NOMO-1 treated with DMSO at 0.1 percent for 48 hours (cell line): Measurements from ENCODE around the gene FTCDNL1.

Source experiments
- DNase-seq: peaks from one replicate; lab custom pipeline; 2025; ENCODE audit not compliant: unreplicated experiment; lab: John Stamatoyannopoulos, UW

Gene FTCDNL1

DNA sequence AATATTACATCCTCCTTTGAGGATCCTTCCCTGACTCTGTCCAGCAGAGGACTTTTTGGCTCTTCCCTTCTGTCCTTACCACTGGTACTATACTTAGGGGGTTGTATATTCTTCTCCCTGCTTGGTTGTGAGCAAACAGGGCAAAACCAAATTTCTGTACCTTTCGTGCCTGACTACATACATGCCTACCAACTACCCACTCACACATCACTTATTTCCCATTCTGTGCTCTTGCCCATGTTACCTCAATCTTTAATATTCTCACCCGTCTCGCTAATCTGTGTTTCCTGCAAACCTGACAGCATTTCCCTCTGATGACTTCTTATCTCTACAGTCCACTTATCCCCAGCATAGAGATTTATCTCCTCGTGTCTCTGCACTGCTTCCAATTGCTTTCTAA lies 58.6 kb downstream of the FTCDNL1 start:
- DNase-seq = no peak

DNA sequence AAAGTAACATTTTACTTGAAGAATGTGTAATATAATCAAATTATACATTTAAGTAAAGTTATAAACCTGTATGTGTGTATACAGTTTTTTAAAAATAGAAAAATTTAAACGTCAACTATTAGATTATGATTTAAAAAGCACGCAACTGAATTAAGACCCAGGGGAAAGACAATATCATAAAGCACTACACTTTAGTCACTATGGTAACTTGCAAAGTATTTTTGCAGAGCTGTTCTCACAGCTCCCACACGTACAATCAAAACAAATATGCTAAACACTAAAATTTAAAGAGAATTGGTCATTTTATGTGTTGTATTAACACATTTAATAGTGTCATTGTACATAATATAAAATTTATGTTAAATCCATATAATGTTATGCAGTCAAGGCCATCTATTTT lies 59.7 kb downstream of the FTCDNL1 start:
- DNase-seq = no peak

DNA sequence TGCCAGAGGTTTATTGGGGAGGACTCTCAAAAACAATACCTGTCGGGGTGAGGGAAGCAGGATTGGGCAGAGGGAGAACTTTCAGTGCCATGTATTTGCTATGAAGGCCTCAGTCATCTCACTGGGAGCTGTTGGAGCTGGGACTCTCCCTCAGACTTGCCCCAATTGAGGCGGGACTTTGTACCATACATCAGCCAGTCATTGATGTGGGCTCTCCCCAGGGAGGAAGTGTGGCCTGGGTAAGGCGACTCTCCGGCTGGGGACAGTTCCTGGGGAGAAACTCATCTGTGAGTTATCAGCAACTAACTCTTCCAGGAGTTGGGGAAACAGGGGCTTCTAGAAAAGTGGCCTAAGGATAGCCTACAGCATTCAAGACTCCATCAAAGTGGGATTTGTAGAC lies 66.5 kb downstream of the FTCDNL1 start:
- no peak for DNase-seq

DNA sequence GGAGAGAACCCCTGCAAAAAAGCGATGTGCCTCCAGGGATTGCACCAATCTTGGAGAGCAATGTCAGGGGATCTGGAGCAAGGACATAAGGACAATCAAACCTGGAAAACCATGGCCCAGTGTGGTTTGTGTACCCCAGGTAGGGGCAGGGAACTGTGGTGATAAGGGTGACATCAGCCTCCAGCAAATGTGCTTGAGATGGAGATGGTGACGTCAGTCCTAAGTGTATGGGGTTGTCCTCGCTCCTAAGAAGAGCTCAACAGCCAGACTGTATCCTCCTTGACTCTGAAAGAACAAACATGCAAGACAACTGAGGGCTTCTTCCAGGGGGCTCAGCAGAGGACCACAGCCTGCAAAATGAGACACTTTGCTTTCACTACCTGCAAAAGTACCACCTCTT lies 71.4 kb downstream of the FTCDNL1 start:
- DNase-seq = no peak

DNA sequence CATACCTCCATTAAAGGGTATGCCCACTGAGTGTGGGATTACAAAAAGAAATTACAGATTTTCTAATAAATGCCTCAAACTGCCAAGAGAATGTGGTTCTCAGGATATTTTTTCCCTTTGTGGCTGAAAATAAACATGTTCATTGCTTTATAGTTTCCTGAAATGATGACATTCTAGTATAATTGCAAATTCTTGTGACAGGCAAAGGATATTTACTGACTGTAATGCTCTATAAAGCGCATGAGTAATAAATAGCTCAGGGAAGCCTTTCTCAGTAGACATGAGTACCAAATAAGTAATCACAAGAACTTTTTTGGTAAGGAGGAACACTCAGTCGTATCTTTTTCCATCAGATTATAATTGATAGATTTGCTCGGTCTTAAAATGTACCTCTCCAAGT lies 72.3 kb downstream of the FTCDNL1 start:
- DNase-seq = peak; percentile 57

DNA sequence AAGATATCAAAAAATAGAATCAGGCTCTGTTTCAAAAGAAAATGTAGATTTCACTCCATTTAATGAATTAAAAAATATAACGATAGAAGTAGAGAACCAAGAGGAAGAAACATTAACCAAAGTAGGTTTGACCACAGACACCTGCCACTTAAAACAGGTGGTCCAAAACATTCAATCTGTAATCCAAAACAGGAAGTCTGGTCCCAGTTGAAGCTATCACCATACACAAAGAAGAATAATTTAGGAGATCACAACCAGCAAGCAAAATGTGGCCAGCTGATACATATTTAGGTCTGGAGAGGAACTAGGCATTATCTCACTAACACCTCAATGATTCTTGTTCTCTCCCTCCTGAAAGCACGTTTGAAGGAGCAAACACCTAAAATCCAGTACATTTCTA lies 73.1 kb downstream of the FTCDNL1 start:
- DNase-seq = no peak

DNA sequence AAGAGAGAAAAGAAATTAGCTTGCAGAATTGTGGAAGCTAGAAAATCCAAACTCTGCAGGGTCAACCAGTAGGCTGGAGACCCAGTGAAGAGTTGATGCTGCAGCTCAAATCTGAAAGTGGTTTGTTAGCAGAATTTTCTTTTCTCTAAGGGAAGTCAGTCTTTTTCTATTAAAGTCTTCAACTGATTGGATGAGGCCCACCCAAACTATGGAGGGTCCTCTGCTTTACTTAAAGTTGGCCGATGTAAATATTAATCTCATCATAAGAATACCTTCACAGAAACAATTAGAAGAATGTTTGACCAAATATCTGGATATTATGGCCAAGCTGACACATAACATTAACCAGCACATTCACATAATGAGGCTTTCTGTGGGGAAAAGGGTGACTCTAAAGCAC lies 73.7 kb downstream of the FTCDNL1 start:
- DNase-seq = no peak

DNA sequence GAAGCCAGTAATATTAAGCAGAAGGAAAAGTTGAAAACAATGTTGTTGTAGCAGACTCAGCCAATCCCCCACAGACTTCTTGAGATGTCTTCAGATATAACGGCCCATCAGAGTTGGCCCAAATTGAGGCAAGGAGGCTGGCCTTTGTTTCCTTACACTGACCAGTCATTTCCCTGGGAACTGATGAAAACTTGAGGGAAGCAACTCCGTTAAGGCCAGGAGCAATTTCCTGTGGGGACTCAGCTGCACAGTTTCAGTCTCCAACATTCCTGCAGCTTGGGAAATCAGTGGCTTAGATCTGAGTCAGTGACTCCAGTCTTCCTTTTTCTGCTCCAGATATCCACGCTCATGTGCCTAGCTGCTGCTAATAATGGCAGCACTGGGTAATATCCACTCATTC lies 75.7 kb downstream of the FTCDNL1 start:
- no peak for DNase-seq

DNA sequence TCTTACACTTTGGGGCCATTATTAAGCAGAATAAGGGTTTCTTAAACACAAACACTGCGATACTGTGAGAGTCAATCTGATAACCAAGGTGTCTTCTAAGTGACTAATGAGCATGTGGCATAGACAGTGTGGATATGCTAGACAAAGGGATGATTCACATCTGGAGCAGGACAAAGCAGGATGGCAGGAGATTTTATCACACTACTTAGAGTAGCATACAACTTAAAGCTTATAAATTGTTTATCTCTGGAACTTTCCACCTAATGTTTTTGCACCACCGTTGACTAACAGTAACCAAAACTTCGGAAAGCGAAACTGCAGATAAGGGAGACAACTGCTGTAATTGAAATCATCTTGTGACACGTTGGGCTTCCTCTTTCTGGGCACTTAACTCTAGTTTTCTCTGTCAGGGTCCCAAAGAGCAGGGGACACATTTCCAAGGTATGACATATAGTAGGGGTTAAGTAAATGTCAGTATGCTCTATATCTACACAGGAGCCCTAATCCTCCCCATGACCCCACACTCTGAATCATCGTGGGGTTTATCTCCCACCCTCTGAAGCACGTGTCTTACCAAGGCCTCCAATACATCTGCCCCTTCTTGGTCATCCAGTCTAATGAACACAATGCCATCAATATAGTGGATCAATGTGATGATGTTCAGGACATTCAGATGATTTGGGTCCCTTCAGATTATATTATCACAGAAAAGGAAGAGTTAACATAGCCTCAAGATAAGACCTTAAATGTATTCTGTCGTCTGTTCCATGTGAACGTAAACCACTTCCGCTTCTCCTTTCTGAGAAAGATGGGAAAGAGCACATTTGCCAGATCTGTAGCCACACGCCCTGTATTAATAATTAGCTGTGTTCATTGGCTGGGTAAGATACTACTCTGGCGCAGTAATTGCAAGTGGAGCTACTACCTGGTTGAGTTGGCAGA lies 78.7 kb downstream of the FTCDNL1 start:
- DNase-seq = peak; percentile 88

DNA sequence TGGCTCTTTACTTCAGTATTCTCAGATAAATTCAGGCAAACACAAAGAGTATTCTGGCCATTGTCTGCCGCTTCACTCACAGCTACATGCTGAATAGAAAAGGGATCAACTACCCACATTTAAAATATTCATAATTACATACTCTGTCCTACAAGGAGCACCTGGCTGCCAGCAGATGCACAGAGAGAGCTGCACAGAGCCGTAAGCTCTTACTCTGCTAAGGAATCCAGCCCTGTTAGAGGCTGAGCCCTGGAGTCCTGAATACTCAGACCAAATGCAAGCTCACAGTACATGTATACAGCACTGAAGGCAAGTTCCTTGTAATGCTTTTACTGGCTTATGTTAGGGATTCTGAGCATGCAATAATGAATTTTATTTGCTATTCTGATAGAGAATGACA lies 80.3 kb downstream of the FTCDNL1 start:
- DNase-seq = no peak

DNA sequence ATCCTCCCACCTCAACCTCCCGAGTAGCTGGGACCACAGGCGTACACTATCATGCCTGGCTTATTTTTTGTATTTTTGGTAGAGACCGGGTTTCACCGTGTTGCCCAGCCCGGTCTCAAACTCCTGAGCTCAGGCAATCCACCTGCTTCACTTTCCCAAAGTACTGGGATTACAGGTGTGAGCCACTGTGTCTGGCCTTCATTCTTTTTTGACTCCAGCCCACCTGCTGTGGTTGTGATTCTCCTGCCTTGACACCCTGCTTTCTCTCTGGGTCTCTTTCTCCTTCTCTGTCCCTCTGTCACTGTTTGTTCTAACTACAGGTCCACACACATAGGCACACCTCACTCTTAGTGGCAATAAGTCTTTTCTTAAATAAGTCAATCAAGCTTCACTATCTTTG lies 85.3 kb downstream of the FTCDNL1 start:
- no peak for DNase-seq

DNA sequence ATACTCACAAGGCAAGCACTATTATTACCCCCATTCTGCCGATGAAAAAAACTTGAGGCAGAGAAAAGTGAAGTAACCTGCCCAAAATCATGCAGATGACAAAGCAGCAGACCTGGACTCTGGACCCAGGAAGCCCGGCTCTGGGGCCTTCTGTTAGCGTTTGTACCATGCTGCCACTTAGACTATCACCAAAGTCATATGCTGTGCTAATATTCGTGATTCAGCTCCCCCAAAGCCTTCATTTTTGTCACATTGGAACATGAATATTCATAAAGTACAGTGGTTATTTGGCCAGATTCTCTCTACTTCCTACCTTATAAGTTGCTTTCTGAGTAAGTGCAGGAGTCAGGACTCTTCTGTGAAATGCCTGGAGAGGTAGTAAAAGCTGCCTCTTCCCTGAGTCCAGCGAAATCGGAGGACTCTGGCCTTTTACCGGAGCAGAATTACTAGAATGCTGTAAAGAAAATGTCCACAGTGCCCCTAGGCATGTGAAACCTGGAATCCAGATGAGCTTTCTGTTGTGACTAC lies 86.7 kb downstream of the FTCDNL1 start:
- DNase-seq = peak; percentile 20

DNA sequence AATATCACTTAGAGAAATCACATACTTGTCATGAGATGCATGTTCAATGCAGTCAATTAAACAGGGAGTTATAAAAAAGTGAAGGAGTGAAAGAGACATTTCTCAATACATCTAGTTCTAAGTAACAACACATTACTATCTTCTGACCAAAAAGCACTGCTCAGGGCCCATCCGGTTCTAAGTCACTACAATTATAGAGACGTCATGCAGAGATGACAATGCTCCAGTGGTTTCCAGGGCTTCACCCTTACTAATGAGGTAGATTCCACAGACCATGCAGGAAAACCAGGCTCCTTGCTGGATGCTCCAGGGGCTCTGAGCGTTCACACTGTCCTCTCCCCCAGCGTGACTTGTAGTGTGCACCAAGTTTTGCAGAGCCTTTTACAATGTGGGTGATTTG lies 88.0 kb downstream of the FTCDNL1 start:
- no peak for DNase-seq

DNA sequence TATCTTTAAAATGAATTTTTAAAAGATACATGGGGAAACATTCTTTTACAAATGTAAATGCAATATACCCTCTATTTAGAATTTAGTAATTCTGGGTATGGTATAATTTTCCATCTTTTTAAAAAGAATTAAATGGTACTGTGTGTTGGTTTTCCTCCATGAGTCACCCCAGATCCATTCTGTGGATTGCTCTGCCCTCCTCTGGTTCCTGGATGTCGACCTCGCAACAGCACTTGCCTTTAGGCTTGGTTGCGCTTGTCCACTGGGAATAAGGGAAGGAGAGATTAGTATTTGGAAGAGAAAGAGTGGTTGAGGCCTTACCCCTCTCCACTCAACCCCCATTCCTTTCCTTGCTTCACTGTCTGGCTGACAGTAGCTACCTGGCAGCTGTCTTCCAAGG lies 90.4 kb downstream of the FTCDNL1 start:
- DNase-seq = no peak

DNA sequence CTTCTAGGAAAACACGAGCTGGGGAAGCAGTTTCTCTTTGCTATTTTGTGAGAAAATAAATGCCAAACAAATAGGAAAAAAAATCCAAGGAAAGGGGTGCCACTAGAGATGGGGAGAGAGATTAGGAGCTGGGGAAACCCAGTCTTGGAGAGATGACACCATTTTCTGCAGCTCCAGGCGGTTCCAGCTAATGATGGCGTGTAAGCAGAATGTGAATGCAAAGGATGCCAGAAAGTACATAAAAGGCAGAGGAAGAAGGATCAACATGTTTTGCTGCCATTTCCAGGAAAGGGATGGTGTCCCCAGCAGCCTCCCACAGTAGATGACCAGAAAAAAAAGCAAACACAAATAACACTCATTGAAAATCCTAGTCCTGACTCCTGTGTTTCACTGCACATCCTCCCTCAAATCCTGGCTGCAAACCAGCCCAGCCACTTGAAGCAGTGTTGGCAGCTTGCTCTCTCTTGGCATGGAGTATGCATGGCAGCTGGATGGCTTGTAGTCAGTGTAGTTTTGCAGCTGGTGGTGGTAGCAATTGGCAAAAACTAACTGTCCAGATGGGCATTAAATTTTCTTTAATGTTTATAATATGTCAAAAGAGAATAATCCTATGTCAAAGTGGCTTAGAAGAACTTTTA lies 93.6 kb downstream of the FTCDNL1 start:
- no peak for DNase-seq

DNA sequence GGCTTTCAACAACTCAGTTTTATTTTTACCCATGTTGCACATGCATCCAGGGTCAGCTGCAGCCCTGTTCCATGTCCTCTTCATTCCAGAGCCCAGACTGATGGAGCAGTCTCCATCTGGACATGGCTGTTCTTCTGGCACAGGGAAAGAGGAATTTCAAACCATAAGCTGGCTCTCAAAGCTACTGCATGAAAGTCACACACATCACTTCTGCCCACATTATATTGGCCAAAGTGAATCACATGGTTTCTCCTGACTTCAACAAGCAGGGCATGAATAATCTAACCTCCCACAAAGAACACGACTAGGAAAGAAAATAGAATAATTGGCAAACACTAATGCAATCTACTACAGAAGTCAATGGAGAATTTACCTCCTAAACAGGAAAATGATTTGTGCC lies 94.2 kb downstream of the FTCDNL1 start:
- DNase-seq = no peak

DNA sequence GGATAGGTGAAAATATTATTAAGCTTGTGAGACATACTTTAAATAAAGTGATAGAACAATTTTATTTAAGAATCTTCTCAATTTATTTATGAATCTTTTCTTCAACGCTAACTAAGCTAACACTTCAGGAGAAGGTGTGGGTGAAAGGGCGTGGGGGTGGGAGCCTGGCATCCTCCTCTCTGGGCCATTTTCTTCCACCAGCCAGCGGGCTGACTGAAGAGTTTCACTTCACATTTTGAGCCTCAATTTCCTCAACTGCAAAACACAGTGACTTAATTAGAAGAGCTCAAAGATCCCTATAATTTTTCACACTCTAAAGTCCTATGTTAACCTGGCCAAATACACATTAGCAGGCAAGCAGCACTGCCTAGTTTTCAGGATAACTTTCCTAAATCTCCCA lies 94.8 kb downstream of the FTCDNL1 start:
- peak; percentile 11 for DNase-seq

DNA sequence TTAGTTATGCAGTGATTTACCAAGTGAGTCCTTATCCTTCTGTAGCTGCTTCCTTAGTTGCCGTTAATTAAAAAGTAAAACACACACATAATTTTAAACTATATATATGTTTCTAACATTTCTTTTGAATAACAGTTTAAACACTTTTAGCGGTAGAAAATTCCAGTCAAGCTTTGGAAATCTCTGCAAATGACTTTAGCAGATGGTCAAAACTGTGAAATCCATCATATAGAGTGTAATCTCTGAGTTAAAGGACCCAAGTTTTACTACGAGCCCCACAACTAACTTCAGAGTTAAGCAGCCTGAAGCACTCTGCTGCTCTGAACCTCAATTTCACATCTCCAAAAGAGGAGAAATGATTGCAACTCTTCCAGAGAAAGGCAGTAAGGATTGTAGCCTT lies 96.2 kb downstream of the FTCDNL1 start:
- DNase-seq = no peak

DNA sequence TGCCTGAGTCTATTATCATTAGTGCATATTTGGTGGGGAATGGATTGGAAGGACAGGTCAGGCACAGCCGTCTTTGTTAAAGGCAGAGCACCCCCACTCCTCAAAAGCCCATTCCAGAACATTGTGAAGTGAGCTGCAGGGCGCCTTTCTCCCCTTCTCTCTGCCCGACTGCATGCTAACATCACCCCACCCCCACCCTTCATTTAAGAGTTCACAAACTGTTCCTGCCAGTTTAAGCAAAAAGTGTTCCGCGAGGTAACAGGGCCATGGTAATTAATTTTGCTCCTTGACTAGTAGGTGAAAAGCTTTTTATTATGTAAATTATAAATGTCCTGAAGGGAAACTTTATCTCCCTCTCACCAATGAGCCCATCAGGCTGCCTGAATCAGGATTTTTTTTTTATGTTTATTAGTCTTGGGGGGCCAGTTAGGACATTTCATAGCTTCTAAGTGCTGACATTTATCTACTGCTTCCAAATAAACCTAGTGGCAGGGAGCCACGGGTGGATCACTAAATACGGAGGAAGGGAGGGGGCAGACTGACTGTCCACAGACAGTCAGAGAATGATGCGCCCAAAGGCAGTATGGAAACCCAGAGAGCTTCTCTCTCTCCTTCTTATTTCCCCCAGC lies 99.4 kb downstream of the FTCDNL1 start:
- DNase-seq = no peak

DNA sequence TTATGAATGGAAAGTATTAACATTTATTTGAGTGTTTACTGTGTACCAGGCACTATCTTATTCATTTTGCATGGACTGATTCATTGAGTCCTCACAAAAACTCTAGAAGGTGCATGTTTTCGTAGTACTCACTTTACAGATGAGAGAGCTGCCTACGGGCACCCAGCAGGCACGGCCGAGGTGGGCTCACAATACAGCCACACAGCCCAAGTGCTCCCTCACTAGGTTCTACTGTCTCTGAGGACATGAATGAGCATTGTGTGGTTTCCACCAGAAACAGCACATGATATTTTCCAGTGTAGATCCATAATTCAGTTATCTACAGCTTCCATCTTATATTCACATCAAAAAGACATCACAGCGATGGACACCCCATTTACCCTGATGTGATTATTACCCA lies 101.4 kb downstream of the FTCDNL1 start:
- DNase-seq = no peak

DNA sequence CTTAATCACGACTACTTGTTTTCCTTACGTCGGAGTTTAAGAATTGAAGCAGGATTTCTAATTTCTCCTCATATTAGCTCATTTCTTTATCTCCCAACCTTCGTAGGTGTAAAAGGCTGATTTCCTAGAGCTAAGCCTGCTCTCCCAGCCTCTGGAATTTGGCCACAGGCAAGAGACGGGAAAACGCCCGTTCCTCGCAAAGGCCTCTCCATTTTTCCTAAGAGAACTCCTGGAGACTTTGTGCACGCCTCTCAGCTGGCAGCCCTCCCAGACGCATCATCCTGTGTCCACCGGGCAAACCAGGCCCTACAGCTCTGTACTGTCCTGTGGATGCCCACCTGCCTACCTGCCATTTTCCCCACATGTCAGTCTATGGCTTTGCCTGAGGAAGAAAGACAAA lies 106.3 kb downstream of the FTCDNL1 start:
- no peak for DNase-seq

DNA sequence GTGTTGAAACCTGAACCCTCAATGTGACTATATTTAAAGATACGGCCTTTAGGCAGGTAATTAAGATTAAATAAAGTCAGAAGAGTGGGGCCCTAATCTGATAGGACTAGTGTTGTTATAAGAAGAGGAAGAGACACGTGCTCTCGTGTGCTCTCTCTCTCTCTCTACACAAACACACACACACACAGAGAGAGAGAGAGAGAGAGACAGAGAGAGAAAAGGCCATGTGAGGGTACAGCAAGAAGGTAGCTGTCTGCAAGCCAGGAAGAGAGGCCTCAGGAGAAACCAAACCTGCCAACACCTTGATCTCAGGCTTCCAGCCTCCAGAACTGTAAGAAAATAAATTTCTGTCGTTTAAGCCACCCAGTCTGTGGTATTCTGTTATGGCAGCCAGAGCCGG lies 106.7 kb downstream of the FTCDNL1 start:
- no peak for DNase-seq
